ENCODE results near the gene LAMC1. TPM values are rescaled to one million over a fixed set of nuclear protein-coding genes. Genes with fewer than 3 reads are reported as not detected.
"Not testable (repeated sequence)": the region's sequence is repeated elsewhere in the genome, so short reads cannot be mapped to it uniquely, and the experiment has no call there.

LAMC1 gene
- total and polyA plus RNA-seq, 3 donors from 2014 or later: 64.5 to 112 (median 106) TPM

- Histone ChIP-seq H3K27ac (no peak overlapping the region), H3K9me3 (no peaks in the 10 kb centered on the region)
- intact Hi-C loops (cut with DNase I; ENCODE audit: low total_unique reads): no loop called here
Observed at GRCh38 chr1:183143576-183144315, 120.5 kb downstream of the LAMC1 start.

DNA sequence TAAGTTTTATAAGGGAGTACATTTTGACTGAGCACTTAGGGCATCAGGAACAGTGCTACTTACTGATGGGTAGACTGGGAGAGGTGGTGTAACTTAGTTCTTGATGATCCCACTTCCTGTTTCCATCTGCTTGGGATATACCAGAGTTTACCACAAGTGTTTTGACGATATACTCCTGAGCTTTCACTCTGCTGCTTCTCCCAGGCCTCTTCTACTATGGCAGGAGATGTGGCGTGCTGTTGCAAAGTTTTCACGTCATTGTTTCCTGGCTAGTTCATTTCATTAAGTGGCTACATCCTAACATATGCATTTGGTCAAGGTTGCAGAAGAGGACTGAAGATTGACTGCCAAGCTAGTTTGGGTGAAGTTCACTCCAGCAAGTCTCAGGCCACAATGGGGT lies 121.5 kb downstream of the LAMC1 start:
- WGBS, 2 donors: 61 to 75% methylated on average over 3 of the region's 3 CpGs

More at GRCh38 chr1:183143576-183144315, 120.5 kb downstream of the LAMC1 start:
- H3K36me3 ChIP-seq (ENCODE audit: low read depth, missing control alignments): no peaks in the 10 kb centered on the region
- peaks cover 6% of the 10 kb centered on the region for H3K4me1 ChIP-seq
- TF ChIP-seq CTCF (IDR thresholded peaks at IDR 0.05): no peak
- no peak for TF ChIP-seq POLR2A (IDR thresholded peaks at IDR 0.05)
- no peak overlapping the region for H3K4me3 ChIP-seq
- 71 to 78% methylated on average over 7 of the region's 7 CpGs for WGBS, 2 donors
- no peak for DNase-seq
- no peaks in the 10 kb centered on the region for H3K27me3 ChIP-seq

GRCh38 chr1:183147735-183148134 lies 124.5 kb downstream of the LAMC1 start:
- TF ChIP-seq CTCF (IDR thresholded peaks at IDR 0.05) (no peak), POLR2A (IDR thresholded peaks at IDR 0.05) (no peak)
- H3K36me3 ChIP-seq (ENCODE audit: low read depth, missing control alignments): no peaks in the 10 kb centered on the region
- peaks cover 10% of the 10 kb centered on the region for H3K4me1 ChIP-seq
- no peak for DNase-seq
- 84 to 85% methylated on average over 2 of the region's 2 CpGs for WGBS, 2 donors
- H3K9me3 ChIP-seq: no peaks in the 10 kb centered on the region
- H3K4me3 ChIP-seq: no peak overlapping the region
- H3K27me3 ChIP-seq: no peaks in the 10 kb centered on the region
- intact Hi-C loops (cut with DNase I; ENCODE audit: low total_unique reads): no loop called here
- peak overlapping the region in 1 of 2 donors; percentile 56 for H3K27ac ChIP-seq

More for the DNA sequence above, 121.5 kb downstream of the LAMC1 start:
- peaks cover 10% of the 10 kb centered on the region for H3K4me1 ChIP-seq
- H3K4me3 ChIP-seq: no peak overlapping the region
- H3K36me3 ChIP-seq (ENCODE audit: low read depth, missing control alignments): no peaks in the 10 kb centered on the region
- TF ChIP-seq POLR2A (IDR thresholded peaks at IDR 0.05) (no peak), CTCF (IDR thresholded peaks at IDR 0.05) (no peak)
- no peaks in the 10 kb centered on the region for H3K9me3 ChIP-seq
- H3K27me3 ChIP-seq: no peaks in the 10 kb centered on the region
- no peak for DNase-seq
- intact Hi-C loops (cut with DNase I; ENCODE audit: low total_unique reads): no loop called here
- H3K27ac ChIP-seq: no peak overlapping the region

- H3K4me3 ChIP-seq: no peak overlapping the region
- H3K9me3 ChIP-seq: no peaks in the 10 kb centered on the region
- no peaks in the 10 kb centered on the region for H3K36me3 ChIP-seq (ENCODE audit: low read depth, missing control alignments)
- WGBS, 2 donors: 27 to 31% methylated on average over 5 of the region's 5 CpGs
- TF ChIP-seq POLR2A (IDR thresholded peaks at IDR 0.05): no peak
- TF ChIP-seq CTCF (IDR thresholded peaks at IDR 0.05): no peak
- H3K4me1 ChIP-seq: peaks cover 10% of the 10 kb centered on the region
- no peak for DNase-seq
- intact Hi-C loops (cut with DNase I; ENCODE audit: low total_unique reads): no loop called here
- peak overlapping the region in 1 of 2 donors; percentile 56 for H3K27ac ChIP-seq
- H3K27me3 ChIP-seq: no peaks in the 10 kb centered on the region
Observed at GRCh38 chr1:183148599-183148998, 125.4 kb downstream of the LAMC1 start.

GRCh38 chr1:183149273-183149672 lies 126.1 kb downstream of the LAMC1 start:
- Histone ChIP-seq H3K9me3 (no peaks in the 10 kb centered on the region), H3K27me3 (no peaks in the 10 kb centered on the region), H3K4me1 (peaks cover 10% of the 10 kb centered on the region), H3K36me3 (ENCODE audit: low read depth, missing control alignments) (no peaks in the 10 kb centered on the region), H3K27ac (peak overlapping the region in 1 of 2 donors; percentile 56), H3K4me3 (no peak overlapping the region)
- DNase-seq: no peak
- 95% methylated on average over 1 of the region's 1 CpG for WGBS, 2 donors
- TF ChIP-seq POLR2A (IDR thresholded peaks at IDR 0.05) (no peak), CTCF (IDR thresholded peaks at IDR 0.05) (no peak)
- intact Hi-C loops (cut with DNase I; ENCODE audit: low total_unique reads): no loop called here

- H3K27me3 ChIP-seq; H3K4me3 ChIP-seq; H3K36me3 ChIP-seq (ENCODE audit: low read depth, missing control alignments); H3K9me3 ChIP-seq; DNase-seq; intact Hi-C loops (cut with DNase I; ENCODE audit: low total_unique reads); H3K27ac ChIP-seq; H3K4me1 ChIP-seq: not testable (repeated sequence)
- 91 to 97% methylated on average over 1 of the region's 1 CpG for WGBS, 2 donors
Observed at GRCh38 chr1:183150032-183150431, 126.8 kb downstream of the LAMC1 start.
